K562 (cell line): ENCODE data around the gene PGLYRP1. TPM values are rescaled to one million over a fixed set of nuclear protein-coding genes. Genes with fewer than 3 reads are reported as not detected.
A peak's percentile ranks its signal among the peaks of the same experiment; 100 is the strongest.

Experiments
- ATAC-seq: fragments of 200-7000 bp; cut with Tn5 transposase; 3 replicates; pipeline ENCODE4 v1.9.1; 2020; ENCODE audit warnings: moderate library complexity
- BruUV-seq: library from RNA; stranded (reverse); fragments of 400-500 nt; replicated peaks from 2 replicates; lab custom pipeline; 2021; lab: Mats Ljungman, UMichigan
- CTCF ChIA-PET: fragments of 300-600 bp; formaldehyde crosslinking; extraction: SDS; loops from one replicate; lab custom pipeline; 2021; ENCODE audit warnings: low intra/inter-chr PET ratio; lab: Yijun Ruan, JAX
- POLR2A ChIA-PET: fragments of 300-600, 350-650 bp; sonication (Branson Sonifier 250); formaldehyde crosslinking; extraction: SDS; loops from one replicate; lab custom pipeline; 2021; ENCODE audit warnings: antibody characterized with exemption, inconsistent platforms; lab: Yijun Ruan, JAX
- DNase-seq, 4 experiments: peaks; one replicate each; pipeline versions ENCODE4 v3.0.0 to v3.0.0-alpha.2; 2011 to 2018; ENCODE audit warnings: low spot score in 3 of 4, mixed read lengths in 3 of 4; ENCODE audit errors: extremely low read depth in 1 of 4
- FAIRE-seq: peaks from 2 replicates; lab custom pipeline; 2011; peaks lifted over from hg19 to GRCh38; lab: Jason Lieb, UNC
- H2AFZ ChIP-seq: 2 replicates; pipeline ENCODE4 v1.6.0; 2011; ENCODE audit warnings: low read depth, low read length, control low read depth, inconsistent platforms
- H3K27ac ChIP-seq: fragments of 200-600 bp; 3 replicates; pipeline ENCODE4 v1.8.0; 2011; ENCODE audit warnings: low read depth, mild to moderate bottlenecking, control low read depth, inconsistent platforms, low read length, moderate library complexity, mixed read lengths; ENCODE audit errors: extremely low read depth
- H3K27me3 ChIP-seq, 2 experiments: fragments of 300-600 bp in 1 of 2; 2 replicates in 1 of 2; 3 replicates in 1 of 2; pipeline versions ENCODE4 v1.6.0 to v1.8.0; 2011; ENCODE audit warnings: inconsistent platforms in 2 of 2, low read length in 2 of 2, mild to moderate bottlenecking in 1 of 2, mixed read lengths in 1 of 2, moderate library complexity in 1 of 2; ENCODE audit not compliant: control insufficient read depth in 2 of 2, insufficient read depth in 2 of 2
- H3K36me3 ChIP-seq: fragments of 300-600 bp; 3 replicates; pipeline ENCODE4 v1.8.0; 2011; ENCODE audit warnings: mild to moderate bottlenecking, low read length, inconsistent platforms; ENCODE audit not compliant: control insufficient read depth, insufficient read depth
- H3K4me1 ChIP-seq, 2 experiments: fragments of 200-600 bp in 1 of 2; replicated peaks in 1 of 2; 2 replicates in 1 of 2; 3 replicates in 1 of 2; pipeline versions ENCODE4 v1.5.1 to v1.8.0; 2011; ENCODE audit warnings: inconsistent platforms in 2 of 2, low read length in 2 of 2, mild to moderate bottlenecking in 1 of 2, mixed read lengths in 1 of 2, moderate library complexity in 1 of 2; ENCODE audit not compliant: control insufficient read depth in 2 of 2, insufficient read depth in 2 of 2
- H3K4me2 ChIP-seq: 2 replicates; pipeline ENCODE4 v1.6.1; 2011; ENCODE audit warnings: low read length, control low read depth, inconsistent platforms, mixed read lengths; ENCODE audit not compliant: insufficient read depth
- H3K4me3 ChIP-seq: fragments of 200-600 bp; sonication (generic), shearing (Covaris generic); 2 replicates; pipeline ENCODE4 v1.5.1; 2016; ENCODE audit warnings: control low read depth, inconsistent platforms
- H3K79me2 ChIP-seq: fragments of 200-600 bp; 3 replicates; pipeline ENCODE4 v1.8.0; 2011; ENCODE audit warnings: low read length, inconsistent platforms; ENCODE audit not compliant: control insufficient read depth, insufficient read depth
- H3K9ac ChIP-seq, 2 experiments: 2 replicates each; pipeline versions ENCODE4 v1.6.0 to v1.6.1; 2011; ENCODE audit warnings: low read depth in 2 of 2, low read length in 2 of 2, control low read depth in 1 of 2, inconsistent platforms in 1 of 2, mild to moderate bottlenecking in 1 of 2, mixed read lengths in 1 of 2; ENCODE audit not compliant: insufficient read depth in 1 of 2
- H3K9me1 ChIP-seq: one replicate; pipeline ENCODE4 v1.6.0; 2011; ENCODE audit warnings: inconsistent platforms, mild to moderate bottlenecking, low read length, moderate library complexity; ENCODE audit not compliant: control insufficient read depth, insufficient read depth
- H3K9me3 ChIP-seq: replicated peaks from 2 replicates; pipeline ENCODE4 v1.5.1; 2011; ENCODE audit warnings: low read depth, low read length, inconsistent platforms; ENCODE audit not compliant: control insufficient read depth, insufficient read depth
- H4K20me1 ChIP-seq: replicated peaks from 2 replicates; pipeline ENCODE4 v1.6.1; 2011; ENCODE audit warnings: low read length, inconsistent platforms, mixed read lengths; ENCODE audit not compliant: control insufficient read depth, insufficient read depth
- CXXC5 ChIP-seq: fragments of 250-450 bp; sonication (Bioruptor Pico); IDR thresholded peaks from 2 replicates; pipeline ENCODE4 v1.8.0; 2022; ENCODE audit warnings: inconsistent platforms, mild to moderate bottlenecking, moderate library complexity
- E2F3 ChIP-seq: fragments of 250-450 bp; sonication (Bioruptor Pico); IDR thresholded peaks from 2 replicates; pipeline ENCODE4 v1.4.0; 2020; ENCODE audit warnings: mild to moderate bottlenecking
- GTF2A2 ChIP-seq: IDR thresholded peaks from 2 replicates; pipeline ENCODE4 v1.6.1; 2016; ENCODE audit warnings: mild to moderate bottlenecking, missing genetic modification characterization, missing compliant biosample characterization
- MCM3 ChIP-seq: fragments of 450-650 bp; IDR thresholded peaks from 2 replicates; pipeline ENCODE4 v1.6.1; 2016
- MYNN ChIP-seq, 2 experiments: sonication (generic); formaldehyde crosslinking in 1 of 2; IDR thresholded peaks; 2 replicates each; pipeline versions ENCODE4 v1.5.0 to v1.6.1; 2016 to 2020; ENCODE audit warnings: antibody characterized with exemption in 1 of 2, missing genetic modification reagents in 1 of 2
- RAD21 ChIP-seq, 2 experiments: fragments of 250-450 bp in 1 of 2; fragments of 450-650 bp in 1 of 2; sonication (Bioruptor Pico) in 1 of 2; formaldehyde crosslinking in 1 of 2; IDR thresholded peaks in 1 of 2; conservative IDR thresholded peaks in 1 of 2; 2 replicates each; pipeline versions ENCODE4 v1.4.0 to v1.8.0; 2020 to 2022; ENCODE audit warnings: mild to moderate bottlenecking in 2 of 2, moderate library complexity in 1 of 2
- SMC3 ChIP-seq: conservative IDR thresholded peaks from 2 replicates; pipeline ENCODE4 v1.6.1; 2011; ENCODE audit warnings: low read depth, low read length, improper control_type of control experiment; ENCODE audit not compliant: insufficient read depth
- TOE1 ChIP-seq, 2 experiments: fragments of 450-650 bp in 1 of 2; sonication (generic) in 1 of 2; formaldehyde crosslinking in 1 of 2; IDR thresholded peaks; 2 replicates each; pipeline versions ENCODE4 v1.7.1 to v1.8.0; 2016 to 2022; ENCODE audit warnings: borderline replicate concordance in 2 of 2, mild to moderate bottlenecking in 2 of 2, antibody characterized with exemption in 1 of 2, inconsistent platforms in 1 of 2, low read depth in 1 of 2, missing genetic modification reagents in 1 of 2, moderate library complexity in 1 of 2
- VEZF1 ChIP-seq: fragments of 200-800 bp; sonication (Bioruptor generic); IDR thresholded peaks from 2 replicates; pipeline ENCODE4 v1.6.1; 2017; ENCODE audit warnings: missing genetic modification characterization, missing compliant biosample characterization
- XRCC3 ChIP-seq: fragments of 450-650 bp; IDR thresholded peaks from 2 replicates; pipeline ENCODE4 v1.6.1; 2017; ENCODE audit warnings: mild to moderate bottlenecking, moderate library complexity
- ZBTB1 ChIP-seq: sonication (generic); formaldehyde crosslinking; IDR thresholded peaks from 2 replicates; pipeline ENCODE4 v1.8.1; 2023; ENCODE audit warnings: missing genetic modification reagents, low read depth, mild to moderate bottlenecking, borderline replicate concordance
- ZNF316 ChIP-seq: fragments of 450-650 bp; IDR thresholded peaks from 2 replicates; pipeline ENCODE4 v1.6.1; 2016
- WGBS: fragments of 100-300 bp; shearing (Covaris generic); methylation state at CpG from one replicate; pipeline ENCODE4 v1.1.6; 2016; ENCODE audit warnings: low coverage, mixed read lengths; ENCODE audit not compliant: insufficient coverage; ENCODE audit errors: missing lambda C conversion rate; 5-methylcytosine and 5-hydroxymethylcytosine counted together
- in situ Hi-C: fragments of 300-500 bp; cut with MboI; formaldehyde crosslinking; loops from 4 replicates; pipeline ENCODE4 v1.15.0; 2018; ENCODE audit warnings: inconsistent platforms, mixed read lengths
- intact Hi-C: fragments of 100-400 bp; cut with micrococcal nuclease; formaldehyde crosslinking; loops from 2 replicates; pipeline ENCODE4 v1.14.2; 2022
- polyA plus RNA-seq, 8 experiments: library from polyadenylated mRNA; depleted of rRNA in 4 of 8; stranded (reverse) in 5 of 8; unstranded in 3 of 8; fragments of >200 nt; fragmentation: Nextera tagmentation in 2 of 8; fragmentation: Illumina TruSeq in 1 of 8; extraction: Ambion mirVana in 2 of 8; extraction: Trizol in 1 of 8; gene quantifications; 2 replicates each; pipeline versions ENCODE4 v1.2.1 to v1.2.3, GENCODE V29; 2011 to 2014; ENCODE audit warnings: inconsistent platforms in 1 of 8, missing spikeins in 1 of 8
- total RNA-seq, 7 experiments: library from RNA; depleted of rRNA in 6 of 7; stranded (reverse); fragments of >200 nt in 6 of 7; fragmentation: Illumina TruSeq in 2 of 7; extraction: Trizol in 2 of 7; gene quantifications; 2 replicates each; pipeline versions ENCODE4 v1.2.1 to v1.2.3, GENCODE V29; 2011 to 2021; ENCODE audit warnings: low replicate concordance in 1 of 7
- TF ChIP-seq, protein P1 (sequence below): sonication (generic); formaldehyde crosslinking; IDR thresholded peaks from 2 replicates; pipeline ENCODE4 v1.8.0; 2022; ENCODE audit warnings: missing genetic modification reagents, mild to moderate bottlenecking, moderate library complexity, borderline replicate concordance
- TF ChIP-seq, protein P2 (sequence below): fragments of 250-450 bp; sonication (Bioruptor Pico); IDR thresholded peaks from 2 replicates; pipeline ENCODE4 v1.5.0; 2020; ENCODE audit warnings: mild to moderate bottlenecking, borderline replicate concordance

PGLYRP1 gene
- total and polyA plus RNA-seq, 9 of the 15 experiments (the other 6 are each of a cell fraction or from before 2014, with no cell fraction given): not detected

- 17% methylated on average over 42 of the region's 48 CpGs for WGBS
- Histone ChIP-seq H3K9me1 (no peaks in the 10 kb centered on the region), H3K27ac (peak overlapping the region; percentile 62; the same call in 1 of the 3 replicates), H3K9ac (peak overlapping the region in 1 of 2 experiments; percentile 90; a peak in 2 of 4 replicates), H3K9me3 (no peaks in the 10 kb centered on the region), H3K4me3 (peak overlapping the region; percentile 37), H3K4me1 (peaks cover 8 to 33% of the 10 kb centered on the region in 2 experiments; a peak in 4 of 5 replicates), H3K36me3 (peaks cover 14% of the 10 kb centered on the region; the same call in 1 of the 3 replicates), H3K4me2 (peak overlapping the region; percentile 75), H4K20me1 (peaks cover 2% of the 10 kb centered on the region; the same call in 1 of the 2 replicates), H2AFZ (peak overlapping the region; percentile 84), H3K27me3 (no peaks in the 10 kb centered on the region), H3K79me2 (no peaks in the 10 kb centered on the region)
- POLR2A ChIA-PET: interaction anchor here (0.7 to 1.0 kb wide), 4 partner anchors 12 to 51 kb away, joined by 4 to 6 read pairs (median 4); partner anchors contain the start of gene CCDC61
- FAIRE-seq (peak; percentile 85), ATAC-seq (peak; percentile 89), DNase-seq (peak; percentile 92 to 97 (median 95))
- CTCF ChIA-PET: interaction anchor here (1.0 to 1.3 kb wide), 2 partner anchors 61 to 103 kb away, joined by 3 read pairs; no protein-coding TSS in a partner anchor
- BruUV-seq: no TSS peak
- intact Hi-C loops: no loop called here
- in situ Hi-C loops: no loop called here
- TF ChIP-seq RAD21 (CRISPR knock-in tag; conservative IDR thresholded peaks at IDR 0.05 in 1 of 2, IDR thresholded peaks at IDR 0.05 in 1 of 2): peak in 1 of 2 experiments; percentile 48; a peak in 2 of 4 replicates
- TF ChIP-seq, protein P1, sequence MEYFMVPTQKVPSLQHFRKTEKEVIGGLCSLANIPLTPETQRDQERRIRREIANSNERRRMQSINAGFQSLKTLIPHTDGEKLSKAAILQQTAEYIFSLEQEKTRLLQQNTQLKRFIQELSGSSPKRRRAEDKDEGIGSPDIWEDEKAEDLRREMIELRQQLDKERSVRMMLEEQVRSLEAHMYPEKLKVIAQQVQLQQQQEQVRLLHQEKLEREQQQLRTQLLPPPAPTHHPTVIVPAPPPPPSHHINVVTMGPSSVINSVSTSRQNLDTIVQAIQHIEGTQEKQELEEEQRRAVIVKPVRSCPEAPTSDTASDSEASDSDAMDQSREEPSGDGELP (CRISPR knock-in tag): 0 out of 2 replicates have a peak, but pooled peaks have one; percentile 13
- TF ChIP-seq MYNN (IDR thresholded peaks at IDR 0.05): 0 out of 2 replicates have a peak, but pooled peaks have one; percentile 28
- no peak for TF ChIP-seq MYNN (CRISPR knock-in tag; IDR thresholded peaks at IDR 0.05)
- no peak for TF ChIP-seq TOE1 (IDR thresholded peaks at IDR 0.05; ENCODE audit: borderline replicate concordance)
- TF ChIP-seq TOE1 (CRISPR knock-in tag; IDR thresholded peaks at IDR 0.05; ENCODE audit: borderline replicate concordance, low read depth): 0 out of 2 replicates have a peak, but pooled peaks have one; percentile 58
- TF ChIP-seq, protein P2, sequence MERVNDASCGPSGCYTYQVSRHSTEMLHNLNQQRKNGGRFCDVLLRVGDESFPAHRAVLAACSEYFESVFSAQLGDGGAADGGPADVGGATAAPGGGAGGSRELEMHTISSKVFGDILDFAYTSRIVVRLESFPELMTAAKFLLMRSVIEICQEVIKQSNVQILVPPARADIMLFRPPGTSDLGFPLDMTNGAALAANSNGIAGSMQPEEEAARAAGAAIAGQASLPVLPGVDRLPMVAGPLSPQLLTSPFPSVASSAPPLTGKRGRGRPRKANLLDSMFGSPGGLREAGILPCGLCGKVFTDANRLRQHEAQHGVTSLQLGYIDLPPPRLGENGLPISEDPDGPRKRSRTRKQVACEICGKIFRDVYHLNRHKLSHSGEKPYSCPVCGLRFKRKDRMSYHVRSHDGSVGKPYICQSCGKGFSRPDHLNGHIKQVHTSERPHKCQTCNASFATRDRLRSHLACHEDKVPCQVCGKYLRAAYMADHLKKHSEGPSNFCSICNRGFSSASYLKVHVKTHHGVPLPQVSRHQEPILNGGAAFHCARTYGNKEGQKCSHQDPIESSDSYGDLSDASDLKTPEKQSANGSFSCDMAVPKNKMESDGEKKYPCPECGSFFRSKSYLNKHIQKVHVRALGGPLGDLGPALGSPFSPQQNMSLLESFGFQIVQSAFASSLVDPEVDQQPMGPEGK (CRISPR knock-in tag): no peak
- TF ChIP-seq XRCC3: no peak
- TF ChIP-seq ZNF316: no peak
- TF ChIP-seq ZBTB1: peak; percentile 53; the same call in 1 of the 2 replicates
- TF ChIP-seq E2F3 (CRISPR knock-in tag): no peak
- TF ChIP-seq CXXC5 (CRISPR knock-in tag): no peak
- no peak for TF ChIP-seq GTF2A2
- peak; percentile 44; the same call in 1 of the 2 replicates for TF ChIP-seq SMC3
- no peak for TF ChIP-seq MCM3
- TF ChIP-seq VEZF1: peak; percentile 66
Observed at GRCh38 chr19:46016426-46017094, 6.3 kb downstream of the PGLYRP1 start.
